GM23248 (cell line): Measurements from ENCODE around the gene APOBEC3H. TPM values are rescaled to one million over a fixed set of nuclear protein-coding genes. Genes with fewer than 3 reads are reported as not detected.

Experiments
- DNase-seq: peaks from one replicate; pipeline ENCODE4 v3.0.0-alpha.2; 2015
- H2AFZ ChIP-seq: fragments of 200-600 bp; sonication (generic); 2 replicates; pipeline ENCODE4 v1.6.1; 2016; ENCODE audit warnings: antibody characterized with exemption
- H3F3A ChIP-seq: fragments of 200-600 bp; sonication (generic); 2 replicates; pipeline ENCODE4 v1.6.1; 2016; ENCODE audit warnings: mild to moderate bottlenecking, antibody characterized with exemption, mixed run types; ENCODE audit not compliant: insufficient read depth
- H3K27ac ChIP-seq: fragments of 200-600 bp; sonication (generic); 2 replicates; pipeline ENCODE4 v1.5.1; 2016; ENCODE audit warnings: mild to moderate bottlenecking
- H3K27me3 ChIP-seq: fragments of 200-600 bp; sonication (generic); replicated peaks from 2 replicates; pipeline ENCODE4 v1.6.1; 2016; ENCODE audit warnings: mild to moderate bottlenecking; ENCODE audit not compliant: insufficient read depth
- H3K36me3 ChIP-seq: fragments of 200-600 bp; sonication (generic); 2 replicates; pipeline ENCODE4 v1.6.1; 2016; ENCODE audit warnings: low read depth, mild to moderate bottlenecking
- H3K4me1 ChIP-seq: fragments of 200-600 bp; sonication (generic); 2 replicates; pipeline ENCODE4 v1.6.1; 2016; ENCODE audit warnings: mild to moderate bottlenecking; ENCODE audit not compliant: insufficient read depth
- H3K4me2 ChIP-seq: fragments of 200-600 bp; sonication (generic); one replicate; pipeline ENCODE4 v1.6.1; 2016; ENCODE audit warnings: mild to moderate bottlenecking; ENCODE audit not compliant: unreplicated experiment
- H3K4me3 ChIP-seq: fragments of 200-600 bp; sonication (generic); 2 replicates; pipeline ENCODE4 v1.5.1; 2016; ENCODE audit warnings: mild to moderate bottlenecking
- H3K79me2 ChIP-seq: fragments of 200-600 bp; sonication (generic); 2 replicates; pipeline ENCODE4 v1.6.1; 2016; ENCODE audit warnings: mild to moderate bottlenecking; ENCODE audit not compliant: insufficient read depth
- H3K9ac ChIP-seq: fragments of 200-600 bp; sonication (generic); 2 replicates; pipeline ENCODE4 v1.6.1; 2016; ENCODE audit warnings: mild to moderate bottlenecking
- H3K9me2 ChIP-seq: fragments of 200-600 bp; sonication (generic); 2 replicates; pipeline ENCODE4 v1.6.1; 2016; ENCODE audit warnings: mixed run types, mild to moderate bottlenecking, moderate library complexity; ENCODE audit not compliant: insufficient read depth
- H3K9me3 ChIP-seq: fragments of 200-600 bp; sonication (generic); one replicate; pipeline ENCODE4 v1.6.1; 2017; ENCODE audit warnings: low read depth
- H4K20me1 ChIP-seq: fragments of 200-600 bp; sonication (generic); 2 replicates; pipeline ENCODE4 v1.6.0; 2016; ENCODE audit not compliant: insufficient read depth
- EZH2 ChIP-seq: fragments of 200-600 bp; sonication (generic); IDR thresholded peaks from 2 replicates; pipeline ENCODE4 v1.6.1; 2018; ENCODE audit warnings: antibody characterized with exemption, mild to moderate bottlenecking; ENCODE audit not compliant: insufficient read depth, poor library complexity, severe bottlenecking
- EZH2phosphoT487 ChIP-seq: fragments of 200-600 bp; sonication (generic); IDR thresholded peaks from 2 replicates; pipeline ENCODE4 v1.6.1; 2018; ENCODE audit warnings: antibody characterized with exemption, moderate library complexity, mild to moderate bottlenecking, low read depth; ENCODE audit not compliant: insufficient read depth
- WGBS, 2 experiments: methylation state at CpG; one replicate each; pipeline ENCODE4 v1.1.6; 2015 to 2017; ENCODE audit warnings: low lambda C conversion rate in 2 of 2, low coverage in 1 of 2; ENCODE audit errors: missing lambda C conversion rate in 2 of 2; 5-methylcytosine and 5-hydroxymethylcytosine counted together
- in situ Hi-C: fragments of 300-500 bp; cut with MboI; formaldehyde crosslinking; loops from 2 replicates; pipeline ENCODE4 v1.15.0; 2020
- polyA plus RNA-seq: library from polyadenylated mRNA; unstranded; fragments of >200 nt; fragmentation: Nextera tagmentation; extraction: Ambion mirVana; gene quantifications from 2 replicates; pipeline ENCODE4 v1.2.1, GENCODE V29; 2016
- total RNA-seq: library from RNA; depleted of rRNA; stranded (reverse); fragments of >200 nt; shearing (Covaris generic); gene quantifications from 2 replicates; pipeline ENCODE4 v1.2.3, GENCODE V29; 2014

APOBEC3H gene
- total and polyA plus RNA-seq, 2 experiments from 2014 or later = not detected

- H3K4me2 ChIP-seq = no peak overlapping the region
- no peak overlapping the region for H2AFZ ChIP-seq
- H3K27me3 ChIP-seq = peaks cover 8% of the 10 kb centered on the region
- no peaks in the 10 kb centered on the region for H3F3A ChIP-seq
- no peaks in the 10 kb centered on the region for H3K9me3 ChIP-seq
- no peak for DNase-seq
- H3K4me1 ChIP-seq = no peaks in the 10 kb centered on the region
- H3K9me2 ChIP-seq = no peaks in the 10 kb centered on the region
- no peak overlapping the region for H3K4me3 ChIP-seq
- no peaks in the 10 kb centered on the region for H3K36me3 ChIP-seq
- TF ChIP-seq EZH2phosphoT487 = no peak
- TF ChIP-seq EZH2 = no peak
- 63 to 66% methylated on average over 22 to 23 of the region's 23 CpGs for WGBS, 2 experiments
- no peak overlapping the region for H3K27ac ChIP-seq
- H4K20me1 ChIP-seq = no peaks in the 10 kb centered on the region
- no peak overlapping the region for H3K9ac ChIP-seq
- in situ Hi-C loops = no loop called here
- H3K79me2 ChIP-seq = no peaks in the 10 kb centered on the region
Observed at GRCh38 chr22:39091126-39092081, 5.6 kb upstream of the APOBEC3H start.

GRCh38 chr22:39092111-39092862 is 4.8 kb upstream of the APOBEC3H start:
- in situ Hi-C loops = no loop called here
- Histone ChIP-seq H3K27me3 (peaks cover 8% of the 10 kb centered on the region), H3F3A (no peaks in the 10 kb centered on the region), H4K20me1 (no peaks in the 10 kb centered on the region), H3K9ac (no peak overlapping the region), H3K36me3 (no peaks in the 10 kb centered on the region), H3K9me3 (no peaks in the 10 kb centered on the region), H3K27ac (no peak overlapping the region), H3K4me3 (no peak overlapping the region), H3K4me2 (no peak overlapping the region), H2AFZ (no peak overlapping the region), H3K4me1 (no peaks in the 10 kb centered on the region), H3K79me2 (no peaks in the 10 kb centered on the region), H3K9me2 (no peaks in the 10 kb centered on the region)
- DNase-seq = no peak
- TF ChIP-seq EZH2phosphoT487 = no peak
- TF ChIP-seq EZH2 = no peak
- WGBS, 2 experiments = 66 to 67% methylated on average over 8 of the region's 8 CpGs

GRCh38 chr22:39094717-39095389 is 2.2 kb upstream of the APOBEC3H start:
- H3K27ac ChIP-seq = no peak overlapping the region
- H4K20me1 ChIP-seq = no peaks in the 10 kb centered on the region
- peaks cover 8% of the 10 kb centered on the region for H3K27me3 ChIP-seq
- H3K36me3 ChIP-seq = no peaks in the 10 kb centered on the region
- H3K4me1 ChIP-seq = no peaks in the 10 kb centered on the region
- in situ Hi-C loops = no loop called here
- H3K9ac ChIP-seq = no peak overlapping the region
- H3K9me2 ChIP-seq = no peaks in the 10 kb centered on the region
- H3K9me3 ChIP-seq = no peaks in the 10 kb centered on the region
- no peak overlapping the region for H3K4me3 ChIP-seq
- TF ChIP-seq EZH2phosphoT487 = no peak
- no peak for TF ChIP-seq EZH2
- H2AFZ ChIP-seq = no peak overlapping the region
- WGBS, 2 experiments = 77 to 80% methylated on average over 13 to 14 of the region's 14 CpGs
- DNase-seq = no peak
- no peaks in the 10 kb centered on the region for H3K79me2 ChIP-seq
- H3F3A ChIP-seq = no peaks in the 10 kb centered on the region
- no peak overlapping the region for H3K4me2 ChIP-seq

- Histone ChIP-seq H3K27ac (no peak overlapping the region), H3K9me2 (no peaks in the 10 kb centered on the region), H3K4me3 (no peak overlapping the region), H3F3A (no peaks in the 10 kb centered on the region), H3K4me2 (no peak overlapping the region), H3K9me3 (no peaks in the 10 kb centered on the region), H3K4me1 (no peaks in the 10 kb centered on the region), H4K20me1 (no peaks in the 10 kb centered on the region), H3K79me2 (no peaks in the 10 kb centered on the region), H3K27me3 (peaks cover 8% of the 10 kb centered on the region), H3K9ac (no peak overlapping the region), H3K36me3 (no peaks in the 10 kb centered on the region), H2AFZ (no peak overlapping the region)
- TF ChIP-seq EZH2phosphoT487 (no peak), EZH2 (no peak)
- DNase-seq = no peak
- in situ Hi-C loops = no loop called here
- 78 to 79% methylated on average over 3 of the region's 3 CpGs for WGBS, 2 experiments
Observed at GRCh38 chr22:39095971-39096370, 1.1 kb upstream of the APOBEC3H start.
